Right lobe of liver (tissue), 6 donors: Measurements from ENCODE around the gene ACTL8. TPM values are rescaled to one million over a fixed set of nuclear protein-coding genes. Genes with fewer than 3 reads are reported as not detected.

Source experiments
- ATAC-seq, 4 donors: fragments of 200-7000 bp; cut with Tn5 transposase; one replicate each; pipeline ENCODE4 v1.9.1; 2020; ENCODE audit warnings: mild to moderate bottlenecking in 4 of 4, moderate library complexity in 4 of 4
- DNase-seq, 3 donors: peaks; one replicate each; pipeline ENCODE4 v3.0.0-alpha.2; 2020
- H3K27ac ChIP-seq, 3 donors: fragments of 200-600 bp; one replicate each; pipeline ENCODE4 v1.8.0; 2022
- H3K27me3 ChIP-seq, 2 donors: fragments of 200-600 bp; one replicate each; pipeline ENCODE4 v1.8.0; 2022
- H3K36me3 ChIP-seq, 4 donors: fragments of 200-600 bp; sonication (generic) in 1 of 4; one replicate each; pipeline versions ENCODE4 v1.5.1 to v1.8.0; 2017 to 2022; ENCODE audit warnings: control low read depth in 1 of 4
- H3K4me1 ChIP-seq, 4 donors: fragments of 200-600 bp; sonication (generic) in 1 of 4; one replicate each; pipeline versions ENCODE4 v1.5.1 to v1.8.0; 2017 to 2022; ENCODE audit warnings: control low read depth in 1 of 4
- H3K4me3 ChIP-seq, 3 donors: fragments of 200-600 bp; one replicate each; pipeline ENCODE4 v1.8.0; 2022
- H3K9me3 ChIP-seq, 4 donors: fragments of 200-600 bp; sonication (generic) in 1 of 4; one replicate each; pipeline versions ENCODE4 v1.5.1 to v1.8.0; 2017 to 2022; ENCODE audit warnings: control low read depth in 1 of 4
- POLR2A ChIP-seq: fragments of 450-650 bp; IDR thresholded peaks from one replicate; pipeline ENCODE4 v1.6.1; 2017; ENCODE audit warnings: antibody characterized with exemption, mild to moderate bottlenecking
- WGBS: methylation state at CpG from one replicate; pipeline ENCODE4 v1.1.6; 2018; ENCODE audit warnings: low coverage, low lambda C conversion rate; ENCODE audit not compliant: insufficient coverage; ENCODE audit errors: missing lambda C conversion rate; 5-methylcytosine and 5-hydroxymethylcytosine counted together
- intact Hi-C, 2 donors: fragments of 100-400 bp; cut with DNase I; formaldehyde crosslinking; loops; one replicate each; pipeline versions ENCODE4 v1.11.2 to v1.14.1; 2022
- total RNA-seq, 6 experiments: library from RNA; depleted of rRNA in 2 of 6; stranded (reverse); fragments of >200 nt in 2 of 6; fragmentation: NEBNext Ultra II Directional in 3 of 6; extraction: Animal tissue kit (Norgen Biotek cat#: 25700) in 3 of 6; gene quantifications; one replicate each; pipeline versions ENCODE4 v1.1.0 to v1.2.4, GENCODE V29; 2016 to 2023
- TF ChIP-seq, protein P1 (sequence below), 4 donors: fragments of 200-600 bp in 3 of 4; fragments of 450-650 bp in 1 of 4; IDR thresholded peaks; one replicate each; pipeline versions ENCODE4 v1.5.1 to v1.8.0; 2016 to 2022; ENCODE audit warnings: antibody characterized with exemption in 4 of 4, mild to moderate bottlenecking in 2 of 4
- donor health status: DM: no; HTN: yes; CAD: no.
- donor health status: DM: no; HTN: no; CAD: no.
- donor health status: DM: no; HTN: no; CAD: no.
- donor health status: DM: no; HTN: yes; CAD: no.
- donor health status: DM: no; HTN: yes; CAD: no.

ACTL8 gene
- total RNA-seq, 6 experiments from 2014 or later: not detected

DNA sequence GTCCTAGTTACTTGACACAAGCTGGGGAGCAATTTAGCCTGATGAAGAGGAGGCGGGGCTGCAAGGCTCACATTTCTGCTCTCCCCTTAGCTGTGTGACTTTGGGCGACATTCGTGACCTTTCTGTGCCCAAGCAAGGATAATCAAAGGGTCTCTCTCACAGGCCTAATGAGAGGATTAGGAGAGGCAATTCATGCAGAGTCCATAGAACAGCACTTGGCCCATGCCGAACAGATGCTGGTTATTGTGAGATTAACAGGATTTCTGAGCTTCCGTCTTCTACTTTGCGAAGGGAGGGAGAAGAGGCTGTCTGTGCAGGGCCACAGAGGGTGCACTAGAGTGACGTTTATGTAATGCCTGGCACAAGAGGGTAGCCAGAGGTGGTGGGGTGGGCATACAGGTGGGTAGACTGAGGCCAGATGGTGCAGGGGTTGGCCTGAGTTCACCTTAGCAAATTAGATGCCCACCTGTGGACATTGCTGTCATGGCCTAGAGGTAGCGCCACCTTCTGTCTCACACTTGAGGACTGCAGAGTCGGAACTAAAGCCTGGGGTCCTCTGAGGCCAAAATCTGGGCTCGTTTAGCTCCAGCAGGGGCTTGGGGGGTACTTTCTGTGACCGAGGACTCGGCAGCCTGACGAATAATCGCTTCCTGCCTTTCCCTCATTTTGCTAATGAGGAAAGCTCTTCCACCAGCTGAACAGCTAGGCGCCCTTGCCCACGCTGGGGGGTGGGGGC is 18.6 kb downstream of the ACTL8 start:
- no peaks in the 10 kb centered on the region for H3K27me3 ChIP-seq
- intact Hi-C loops: no loop called here
- no peaks in the 10 kb centered on the region for H3K4me1 ChIP-seq
- H3K27ac ChIP-seq: no peak overlapping the region
- 77% methylated on average over 5 of the region's 16 CpGs for WGBS
- H3K4me3 ChIP-seq: no peak overlapping the region
- no peak for ATAC-seq
- no peaks in the 10 kb centered on the region for H3K36me3 ChIP-seq
- no peak for TF ChIP-seq POLR2A
- TF ChIP-seq, protein P1, sequence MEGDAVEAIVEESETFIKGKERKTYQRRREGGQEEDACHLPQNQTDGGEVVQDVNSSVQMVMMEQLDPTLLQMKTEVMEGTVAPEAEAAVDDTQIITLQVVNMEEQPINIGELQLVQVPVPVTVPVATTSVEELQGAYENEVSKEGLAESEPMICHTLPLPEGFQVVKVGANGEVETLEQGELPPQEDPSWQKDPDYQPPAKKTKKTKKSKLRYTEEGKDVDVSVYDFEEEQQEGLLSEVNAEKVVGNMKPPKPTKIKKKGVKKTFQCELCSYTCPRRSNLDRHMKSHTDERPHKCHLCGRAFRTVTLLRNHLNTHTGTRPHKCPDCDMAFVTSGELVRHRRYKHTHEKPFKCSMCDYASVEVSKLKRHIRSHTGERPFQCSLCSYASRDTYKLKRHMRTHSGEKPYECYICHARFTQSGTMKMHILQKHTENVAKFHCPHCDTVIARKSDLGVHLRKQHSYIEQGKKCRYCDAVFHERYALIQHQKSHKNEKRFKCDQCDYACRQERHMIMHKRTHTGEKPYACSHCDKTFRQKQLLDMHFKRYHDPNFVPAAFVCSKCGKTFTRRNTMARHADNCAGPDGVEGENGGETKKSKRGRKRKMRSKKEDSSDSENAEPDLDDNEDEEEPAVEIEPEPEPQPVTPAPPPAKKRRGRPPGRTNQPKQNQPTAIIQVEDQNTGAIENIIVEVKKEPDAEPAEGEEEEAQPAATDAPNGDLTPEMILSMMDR (IDR thresholded peaks at IDR 0.05): no peak
- DNase-seq: no peak
- H3K9me3 ChIP-seq: no peaks in the 10 kb centered on the region

DNA sequence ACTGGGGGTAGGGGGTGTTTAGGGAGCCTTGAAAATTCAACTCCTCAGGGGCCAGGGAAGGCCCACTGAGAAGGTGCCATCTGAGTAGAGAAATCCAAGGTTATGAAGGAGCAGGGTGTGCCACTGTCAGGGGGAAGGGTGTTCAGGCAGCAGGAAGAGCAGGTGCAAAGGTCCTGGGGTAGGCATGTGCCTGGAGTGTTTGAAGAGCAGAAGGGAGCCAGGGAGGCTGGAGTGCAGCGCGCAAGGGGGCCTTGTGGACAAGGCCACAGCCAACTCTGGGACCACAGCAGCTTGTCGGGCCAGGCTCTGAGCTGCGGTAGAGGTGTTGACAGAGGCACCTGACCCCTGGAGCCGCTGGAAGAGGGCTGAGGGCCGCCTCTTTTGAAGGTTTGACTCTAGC is 19.3 kb downstream of the ACTL8 start:
- no peak overlapping the region for H3K4me3 ChIP-seq
- TF ChIP-seq, protein P1 (IDR thresholded peaks at IDR 0.05): no peak
- TF ChIP-seq POLR2A: no peak
- DNase-seq (no peak), ATAC-seq (no peak)
- no peaks in the 10 kb centered on the region for H3K27me3 ChIP-seq
- H3K36me3 ChIP-seq: no peaks in the 10 kb centered on the region
- intact Hi-C loops: no loop called here
- H3K27ac ChIP-seq: no peak overlapping the region
- H3K4me1 ChIP-seq: no peaks in the 10 kb centered on the region
- no peaks in the 10 kb centered on the region for H3K9me3 ChIP-seq
- 60% methylated on average over 2 of the region's 6 CpGs for WGBS

- Histone ChIP-seq H3K4me3 (no peak overlapping the region), H3K27me3 (no peaks in the 10 kb centered on the region), H3K27ac (no peak overlapping the region), H3K36me3 (no peaks in the 10 kb centered on the region), H3K9me3 (no peaks in the 10 kb centered on the region), H3K4me1 (no peaks in the 10 kb centered on the region)
- ATAC-seq (no peak), DNase-seq (no peak)
- WGBS: 75% methylated on average over 1 of the region's 2 CpGs
- intact Hi-C loops: no loop called here
- TF ChIP-seq POLR2A: no peak
- TF ChIP-seq, protein P1 (IDR thresholded peaks at IDR 0.05): no peak
Observed at GRCh38 chr1:17775796-17776195, 20.7 kb downstream of the ACTL8 start.

DNA sequence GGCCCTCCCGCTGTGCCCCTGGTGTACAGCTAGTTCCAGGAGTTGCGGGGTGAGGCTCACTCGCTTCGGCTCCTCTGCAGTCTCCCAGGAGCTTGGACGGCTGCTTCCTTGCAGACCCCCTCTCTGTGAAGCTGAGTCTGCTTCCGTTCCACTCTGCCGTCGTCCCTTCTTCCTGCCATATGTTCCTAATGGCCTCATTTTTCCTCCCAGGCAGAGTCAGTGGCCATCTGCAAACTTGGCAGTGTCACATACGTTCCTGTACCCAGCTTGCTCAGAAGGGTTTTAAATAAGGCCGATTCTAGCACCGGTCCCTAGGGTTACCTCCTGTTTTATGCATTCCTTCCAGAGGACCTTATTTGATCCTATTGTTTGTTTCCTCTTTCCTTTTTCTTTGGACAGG is 21.3 kb downstream of the ACTL8 start:
- H3K4me1 ChIP-seq: no peaks in the 10 kb centered on the region
- no peak overlapping the region for H3K27ac ChIP-seq
- H3K9me3 ChIP-seq: no peaks in the 10 kb centered on the region
- H3K27me3 ChIP-seq: no peaks in the 10 kb centered on the region
- 59% methylated on average over 3 of the region's 11 CpGs for WGBS
- no peak for ATAC-seq
- no peaks in the 10 kb centered on the region for H3K36me3 ChIP-seq
- no peak for DNase-seq
- H3K4me3 ChIP-seq: no peak overlapping the region
- intact Hi-C loops: no loop called here
- TF ChIP-seq, protein P1 (IDR thresholded peaks at IDR 0.05): no peak
- TF ChIP-seq POLR2A: no peak
